ENCODE measurements around the gene TBC1D9B.
A peak's percentile ranks its signal among the peaks of the same experiment; 100 is the strongest.

The TBC1D9B gene

GRCh38 chr5:179907556-179908324, at the start of gene TBC1D9B:
TSS of gene TBC1D9B (minus strand) at chr5:179907897. CDS start at chr5:179907821, 76 bp downstream.
- peak; percentile 82 for DNase-seq

- DNase-seq = no peak
These were observed 47.9 kb upstream of the TBC1D9B start for GRCh38 chr5:179955630-179956029.

GRCh38 chr5:179955062-179955461, 47.4 kb upstream of the TBC1D9B start:
- no peak for DNase-seq

- no peak for DNase-seq
These were observed 46.7 kb upstream of the TBC1D9B start for GRCh38 chr5:179954434-179954833.

- no peak for DNase-seq
These were observed 46.3 kb upstream of the TBC1D9B start for GRCh38 chr5:179953987-179954386.

GRCh38 chr5:179936976-179937681, 29.4 kb upstream of the TBC1D9B start:
- DNase-seq = no peak

GRCh38 chr5:179930788-179931473, 23.2 kb upstream of the TBC1D9B start:
- DNase-seq = no peak

- no peak for DNase-seq
These were observed 20.1 kb upstream of the TBC1D9B start for GRCh38 chr5:179927824-179928223.

GRCh38 chr5:179926657-179927056, 19.0 kb upstream of the TBC1D9B start:
- no peak for DNase-seq

- peak; percentile 14 for DNase-seq
These were observed 15.7 kb upstream of the TBC1D9B start for GRCh38 chr5:179923436-179923835.

- no peak for DNase-seq
These were observed 12.5 kb upstream of the TBC1D9B start for GRCh38 chr5:179920175-179920574.

GRCh38 chr5:179919487-179920060, 11.9 kb upstream of the TBC1D9B start:
- DNase-seq = no peak

- DNase-seq = no peak
These were observed 11.2 kb upstream of the TBC1D9B start for GRCh38 chr5:179918742-179919486.

GRCh38 chr5:179916523-179916922, 8.8 kb upstream of the TBC1D9B start:
- DNase-seq = no peak

GRCh38 chr5:179915406-179915935, 7.8 kb upstream of the TBC1D9B start:
- no peak for DNase-seq

GRCh38 chr5:179914032-179914755, 6.5 kb upstream of the TBC1D9B start:
- no peak for DNase-seq

GRCh38 chr5:179913461-179913860, 5.8 kb upstream of the TBC1D9B start:
- DNase-seq = no peak

GRCh38 chr5:179912951-179913350, 5.3 kb upstream of the TBC1D9B start:
- no peak for DNase-seq

GRCh38 chr5:179912386-179912785, 4.7 kb upstream of the TBC1D9B start:
- DNase-seq = no peak

- DNase-seq = no peak
These were observed 1.5 kb upstream of the TBC1D9B start for GRCh38 chr5:179909224-179909623.

- no peak for DNase-seq
These were observed 831 bp upstream of the TBC1D9B start for GRCh38 chr5:179908528-179908927.
